ENCODE data around the gene PPRC1. TPM values are rescaled to one million over a fixed set of nuclear protein-coding genes. Genes with fewer than 3 reads are reported as not detected.

Gene PPRC1, protein sequence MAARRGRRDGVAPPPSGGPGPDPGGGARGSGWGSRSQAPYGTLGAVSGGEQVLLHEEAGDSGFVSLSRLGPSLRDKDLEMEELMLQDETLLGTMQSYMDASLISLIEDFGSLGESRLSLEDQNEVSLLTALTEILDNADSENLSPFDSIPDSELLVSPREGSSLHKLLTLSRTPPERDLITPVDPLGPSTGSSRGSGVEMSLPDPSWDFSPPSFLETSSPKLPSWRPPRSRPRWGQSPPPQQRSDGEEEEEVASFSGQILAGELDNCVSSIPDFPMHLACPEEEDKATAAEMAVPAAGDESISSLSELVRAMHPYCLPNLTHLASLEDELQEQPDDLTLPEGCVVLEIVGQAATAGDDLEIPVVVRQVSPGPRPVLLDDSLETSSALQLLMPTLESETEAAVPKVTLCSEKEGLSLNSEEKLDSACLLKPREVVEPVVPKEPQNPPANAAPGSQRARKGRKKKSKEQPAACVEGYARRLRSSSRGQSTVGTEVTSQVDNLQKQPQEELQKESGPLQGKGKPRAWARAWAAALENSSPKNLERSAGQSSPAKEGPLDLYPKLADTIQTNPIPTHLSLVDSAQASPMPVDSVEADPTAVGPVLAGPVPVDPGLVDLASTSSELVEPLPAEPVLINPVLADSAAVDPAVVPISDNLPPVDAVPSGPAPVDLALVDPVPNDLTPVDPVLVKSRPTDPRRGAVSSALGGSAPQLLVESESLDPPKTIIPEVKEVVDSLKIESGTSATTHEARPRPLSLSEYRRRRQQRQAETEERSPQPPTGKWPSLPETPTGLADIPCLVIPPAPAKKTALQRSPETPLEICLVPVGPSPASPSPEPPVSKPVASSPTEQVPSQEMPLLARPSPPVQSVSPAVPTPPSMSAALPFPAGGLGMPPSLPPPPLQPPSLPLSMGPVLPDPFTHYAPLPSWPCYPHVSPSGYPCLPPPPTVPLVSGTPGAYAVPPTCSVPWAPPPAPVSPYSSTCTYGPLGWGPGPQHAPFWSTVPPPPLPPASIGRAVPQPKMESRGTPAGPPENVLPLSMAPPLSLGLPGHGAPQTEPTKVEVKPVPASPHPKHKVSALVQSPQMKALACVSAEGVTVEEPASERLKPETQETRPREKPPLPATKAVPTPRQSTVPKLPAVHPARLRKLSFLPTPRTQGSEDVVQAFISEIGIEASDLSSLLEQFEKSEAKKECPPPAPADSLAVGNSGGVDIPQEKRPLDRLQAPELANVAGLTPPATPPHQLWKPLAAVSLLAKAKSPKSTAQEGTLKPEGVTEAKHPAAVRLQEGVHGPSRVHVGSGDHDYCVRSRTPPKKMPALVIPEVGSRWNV (N-terminal part only)
- total RNA-seq: 18.4 and 18.8 TPM in 2 replicates
- polyA plus RNA-seq (2012): 27.0 TPM

DNA sequence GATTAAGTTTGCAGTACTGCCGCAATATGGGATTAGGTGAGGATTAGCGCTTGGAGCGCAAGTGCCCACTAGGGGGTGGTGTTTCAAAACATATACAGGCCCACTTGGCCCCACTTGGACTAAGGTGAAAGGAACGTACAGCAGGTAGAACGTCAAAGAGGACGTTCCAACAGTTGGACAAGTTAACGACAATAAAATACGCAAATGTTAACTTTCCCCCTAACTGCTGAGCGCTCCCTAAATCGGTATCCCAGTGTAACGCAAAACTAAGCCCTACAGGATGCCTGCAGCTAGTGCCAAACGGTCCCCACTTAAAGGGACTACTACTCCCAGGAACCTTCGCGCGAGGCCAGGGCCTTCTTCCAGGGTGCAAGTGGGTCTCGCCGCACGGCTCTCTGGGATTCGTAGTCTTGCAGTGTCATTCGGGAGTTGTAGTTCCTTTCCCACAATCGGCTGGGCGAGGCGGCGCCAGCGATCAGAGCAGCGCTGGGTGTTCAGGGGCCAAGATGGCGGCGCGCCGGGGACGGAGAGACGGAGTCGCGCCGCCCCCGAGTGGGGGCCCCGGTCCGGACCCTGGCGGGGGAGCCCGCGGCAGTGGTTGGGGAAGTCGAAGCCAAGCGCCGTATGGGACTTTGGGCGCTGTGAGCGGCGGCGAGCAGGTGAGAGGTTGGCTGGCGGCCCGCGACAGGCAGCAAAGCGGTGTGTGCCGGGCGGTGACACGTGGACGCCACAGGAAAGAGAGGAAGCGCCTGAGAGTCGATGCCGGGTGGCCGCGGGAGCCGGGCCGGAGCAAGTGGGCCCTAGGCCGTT is at the start of gene PPRC1:
PPRC1 (plus strand) TSS at position 478 of the 810 bp plus-strand sequence; CDS start at position 507, 29 bp downstream.
- peak; percentile 99 for DNase-seq (ENCODE audit: low read depth)

DNA sequence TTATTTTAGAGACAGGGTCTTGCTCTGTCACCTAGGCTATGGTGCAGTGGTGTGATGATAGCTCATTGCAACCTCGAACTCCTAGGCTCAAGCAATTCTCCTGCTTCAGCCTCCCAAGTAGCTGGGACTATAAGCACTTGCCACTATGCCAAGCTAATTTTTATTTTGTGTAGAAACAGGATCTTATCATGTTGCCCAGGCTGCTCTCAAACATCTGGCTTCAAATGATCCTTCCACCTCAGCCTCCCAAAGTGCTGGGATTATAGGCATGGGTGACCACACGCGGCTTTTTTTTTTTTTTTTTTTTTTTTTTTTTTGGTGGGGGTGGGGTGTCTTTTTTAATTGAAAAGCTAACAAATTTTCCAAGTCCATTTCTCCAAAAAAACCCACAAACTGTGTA is 49.3 kb upstream of the PPRC1 start:
- DNase-seq (ENCODE audit: low read depth): no peak

DNA sequence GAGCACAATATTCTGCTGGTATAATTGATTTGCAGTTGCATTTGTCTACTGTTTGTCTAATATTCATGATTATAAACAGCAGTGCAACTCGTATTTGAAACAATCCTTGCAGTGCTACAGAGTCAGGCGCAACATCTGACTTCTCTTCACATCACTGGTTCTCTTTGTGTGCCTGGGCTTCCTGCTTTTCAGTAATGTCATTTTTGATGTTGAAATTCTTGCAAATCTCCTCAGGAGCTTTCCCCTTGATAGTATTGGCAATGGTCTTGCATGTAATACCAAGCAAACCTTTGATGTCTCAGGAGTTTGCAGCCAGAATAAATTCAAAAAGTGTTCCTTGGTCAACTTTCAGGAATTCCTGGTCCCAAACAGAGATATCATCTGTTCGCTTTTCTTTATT is 47.5 kb upstream of the PPRC1 start:
- DNase-seq (ENCODE audit: low read depth): no peak

DNA sequence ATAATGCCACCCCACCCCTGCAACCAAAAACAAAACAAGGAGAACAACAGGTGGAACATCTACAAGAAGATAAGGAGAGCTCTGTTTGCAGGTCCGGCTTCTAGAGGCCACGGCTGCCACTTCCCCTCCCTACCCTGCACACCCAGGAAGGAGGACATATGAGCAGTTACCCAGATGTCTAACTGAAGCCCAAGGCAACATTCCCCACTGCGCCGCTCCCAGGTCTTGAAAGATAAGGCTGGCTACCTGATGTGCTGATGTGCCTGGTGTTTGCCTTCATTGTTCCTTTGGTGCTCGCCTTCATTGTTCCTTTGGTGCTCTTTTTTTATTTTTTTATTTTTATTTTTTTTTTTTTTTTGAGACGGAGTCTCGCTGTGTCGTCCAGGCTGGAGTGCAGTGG is 46.6 kb upstream of the PPRC1 start:
- DNase-seq (ENCODE audit: low read depth): no peak

DNA sequence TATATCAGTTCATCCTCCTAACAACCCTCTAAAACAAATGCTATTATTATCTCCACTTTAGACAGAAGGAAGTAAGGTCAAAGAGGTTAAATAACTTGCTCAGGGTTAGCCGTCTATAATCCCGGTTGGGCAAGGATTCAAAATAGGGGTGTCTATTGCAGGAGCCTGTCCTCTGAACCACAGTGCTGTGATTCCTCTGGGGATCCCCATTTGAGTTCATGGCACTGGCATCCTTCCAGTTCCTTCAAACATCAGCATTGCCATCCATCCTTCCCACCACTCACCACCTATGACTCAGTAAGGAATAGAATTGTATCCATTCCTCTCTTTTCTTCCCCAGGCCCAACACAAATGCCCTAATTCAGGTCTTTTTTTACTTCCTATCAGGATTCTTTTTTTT is 42.1 kb upstream of the PPRC1 start:
- peak; percentile 41 for DNase-seq (ENCODE audit: low read depth)

DNA sequence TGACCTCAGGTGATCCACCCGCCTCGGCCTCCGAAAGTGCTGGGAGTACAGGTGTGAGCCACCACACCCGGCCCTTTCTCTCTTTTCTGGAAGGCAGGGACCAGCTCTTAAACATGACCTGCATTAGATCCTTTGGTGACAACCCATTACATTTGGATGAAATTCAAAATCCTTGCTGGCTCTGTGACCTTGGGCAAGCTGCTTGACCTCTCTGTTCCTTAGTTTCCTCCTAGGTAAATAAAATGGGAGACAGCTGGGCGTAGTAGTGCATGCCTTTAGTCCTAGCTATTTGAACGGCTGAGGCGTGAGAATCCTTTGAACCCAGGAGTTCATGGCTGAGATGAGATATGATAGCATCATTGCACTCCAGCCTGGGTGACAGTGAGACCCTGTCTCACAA is 36.4 kb upstream of the PPRC1 start:
- DNase-seq (ENCODE audit: low read depth): no peak

DNA sequence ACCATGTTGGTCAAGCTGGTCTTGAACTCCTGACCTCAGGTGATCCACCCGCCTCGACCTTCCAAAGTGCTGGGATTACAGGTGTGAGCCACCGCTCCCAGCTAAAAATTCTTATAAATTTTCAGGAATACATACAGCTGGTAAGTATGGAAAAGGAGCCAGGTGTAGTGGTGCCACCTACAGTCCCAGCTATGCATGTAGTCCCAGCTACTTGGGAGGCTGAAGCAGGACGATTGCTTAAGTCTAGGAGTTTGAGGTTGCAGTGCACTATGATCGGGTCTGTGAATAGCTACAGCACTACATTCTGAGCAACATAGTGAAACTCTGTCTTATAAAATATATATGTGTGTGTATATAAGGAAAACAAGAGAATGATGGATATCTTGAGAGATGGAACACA is 31.7 kb upstream of the PPRC1 start:
- no peak for DNase-seq (ENCODE audit: low read depth)

DNA sequence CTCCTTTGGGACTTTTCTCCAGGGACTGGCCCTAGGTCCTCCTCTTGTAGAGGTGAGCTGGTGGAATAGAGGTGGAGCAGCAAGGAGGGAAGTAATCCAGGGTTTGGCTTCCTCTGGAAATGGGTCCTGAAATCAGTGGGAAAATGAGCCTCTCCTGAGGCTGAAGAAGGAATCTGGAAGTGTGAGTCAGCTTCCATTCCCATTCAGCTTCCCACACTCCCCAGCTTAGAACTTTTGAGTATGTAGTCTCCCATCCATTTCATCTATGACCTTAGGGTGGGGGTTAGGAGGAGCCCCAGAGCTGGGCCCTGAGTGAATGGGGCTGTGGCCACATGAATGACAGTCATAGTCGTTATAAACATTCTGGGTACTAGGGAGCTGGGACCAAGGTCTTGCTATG is 30.4 kb upstream of the PPRC1 start:
- no peak for DNase-seq (ENCODE audit: low read depth)

DNA sequence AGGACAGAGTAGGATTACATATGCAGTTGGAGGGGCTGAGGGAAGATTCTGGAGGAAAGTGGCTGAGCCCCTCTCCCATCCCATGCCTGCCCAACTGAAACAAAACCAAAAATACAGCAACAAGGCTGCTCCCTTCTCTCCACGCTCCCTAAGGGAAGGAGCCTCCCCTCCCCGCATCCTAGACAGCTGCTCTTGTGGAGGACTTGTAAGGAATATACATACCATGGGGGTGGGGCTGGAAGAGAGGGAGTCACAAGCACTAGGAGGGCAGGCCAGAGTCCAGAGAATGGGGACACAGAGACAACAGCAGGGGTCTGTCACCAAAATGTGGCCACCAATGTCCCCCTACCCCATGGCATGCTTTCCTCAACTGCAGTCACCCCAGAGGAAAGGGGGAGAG is 25.8 kb upstream of the PPRC1 start:
- peak; percentile 23 for DNase-seq (ENCODE audit: low read depth)

DNA sequence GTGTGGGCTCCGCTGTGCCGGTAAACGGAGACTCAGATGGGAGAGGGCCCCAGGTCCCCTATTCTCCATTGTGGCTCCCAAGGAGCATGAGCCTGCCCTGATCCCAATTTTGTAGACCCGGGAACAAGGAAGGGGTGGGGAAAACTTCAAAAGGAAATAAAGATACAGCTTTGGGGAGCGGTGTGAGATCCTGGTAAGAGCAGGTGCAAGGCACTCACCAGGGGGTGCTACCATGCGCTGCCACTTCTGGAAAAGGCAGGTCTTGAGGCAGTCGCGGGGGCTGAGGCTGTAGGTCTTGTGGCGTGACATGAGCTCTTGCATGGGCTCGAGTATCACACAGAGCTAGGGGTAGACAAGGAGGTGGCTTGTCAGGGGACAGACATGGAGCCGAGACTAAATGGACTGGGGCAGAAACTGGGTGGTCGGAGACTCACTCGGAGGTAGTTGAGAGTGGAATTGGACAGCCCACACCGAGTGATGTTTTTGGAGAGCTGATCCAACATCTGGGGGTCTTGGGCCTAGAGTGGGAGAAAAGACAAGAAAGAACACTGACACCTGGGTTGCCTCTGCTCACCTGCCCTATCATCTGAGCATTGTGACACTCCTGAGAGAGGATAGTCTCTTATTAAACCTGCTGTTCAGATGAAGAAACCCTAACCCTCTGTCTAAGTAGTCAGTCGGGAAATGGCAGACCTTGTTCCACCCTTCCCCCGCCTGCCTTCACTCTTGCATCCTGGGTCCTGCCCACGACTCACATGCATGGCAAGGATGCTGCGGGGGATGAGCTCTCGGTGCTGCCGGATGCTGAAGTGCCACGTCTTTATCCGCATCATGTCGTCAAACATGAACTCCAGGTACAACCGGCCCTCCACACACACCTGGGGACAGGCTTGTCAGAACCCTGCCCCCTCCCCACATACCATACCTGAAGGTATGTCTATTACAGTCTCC is 23.4 kb upstream of the PPRC1 start:
- DNase-seq (ENCODE audit: low read depth): no peak

DNA sequence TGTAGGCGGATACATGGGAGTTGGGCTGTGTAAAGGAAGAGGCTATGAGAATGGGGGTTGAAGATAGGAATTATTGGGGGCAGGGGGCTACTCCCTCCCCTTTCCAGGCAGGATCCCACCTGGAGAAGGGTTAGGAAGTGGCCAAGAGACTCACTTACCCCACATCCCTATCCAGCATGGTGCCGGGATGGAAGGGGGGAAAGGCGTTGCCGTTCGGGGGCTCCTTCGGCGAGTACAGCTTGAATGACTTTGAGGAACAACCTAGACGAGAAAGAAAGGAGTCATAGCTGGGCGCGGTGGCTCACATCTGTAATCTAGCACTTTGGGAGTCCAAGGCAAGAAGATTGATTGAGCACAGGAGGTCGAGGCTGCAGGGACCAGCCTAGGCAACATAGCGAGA is 21.6 kb upstream of the PPRC1 start:
- DNase-seq (ENCODE audit: low read depth): peak; percentile 20

DNA sequence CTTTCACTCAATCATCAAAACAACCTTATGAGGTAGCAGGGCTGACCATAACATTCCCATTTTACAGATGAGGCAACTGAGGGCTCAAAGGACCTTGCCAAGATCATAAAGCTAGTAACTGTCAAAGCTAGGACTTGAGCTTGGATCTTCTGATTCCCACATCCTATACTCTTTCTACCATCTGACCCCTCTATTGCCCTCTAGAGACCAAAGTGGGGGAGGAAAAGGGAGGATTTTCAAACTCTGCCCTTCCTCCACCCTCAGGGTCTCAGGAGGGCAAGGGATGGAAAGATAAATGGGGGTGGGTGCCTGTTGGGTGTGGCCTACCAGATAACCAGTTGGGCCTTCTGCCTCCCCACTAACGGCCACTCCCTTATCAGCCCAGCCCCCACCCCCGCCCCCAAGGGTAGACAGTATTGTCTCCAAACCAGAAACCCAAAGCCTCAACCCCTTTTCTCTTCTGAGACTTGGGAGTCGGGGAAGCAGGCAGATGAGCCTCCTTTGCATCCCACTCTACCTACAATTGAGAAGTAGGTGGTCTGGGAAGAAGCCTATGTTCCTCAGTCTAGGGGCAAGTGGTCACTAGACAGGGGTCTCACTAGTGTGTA is 20.5 kb upstream of the PPRC1 start:
- DNase-seq (ENCODE audit: low read depth): peak; percentile 11

DNA sequence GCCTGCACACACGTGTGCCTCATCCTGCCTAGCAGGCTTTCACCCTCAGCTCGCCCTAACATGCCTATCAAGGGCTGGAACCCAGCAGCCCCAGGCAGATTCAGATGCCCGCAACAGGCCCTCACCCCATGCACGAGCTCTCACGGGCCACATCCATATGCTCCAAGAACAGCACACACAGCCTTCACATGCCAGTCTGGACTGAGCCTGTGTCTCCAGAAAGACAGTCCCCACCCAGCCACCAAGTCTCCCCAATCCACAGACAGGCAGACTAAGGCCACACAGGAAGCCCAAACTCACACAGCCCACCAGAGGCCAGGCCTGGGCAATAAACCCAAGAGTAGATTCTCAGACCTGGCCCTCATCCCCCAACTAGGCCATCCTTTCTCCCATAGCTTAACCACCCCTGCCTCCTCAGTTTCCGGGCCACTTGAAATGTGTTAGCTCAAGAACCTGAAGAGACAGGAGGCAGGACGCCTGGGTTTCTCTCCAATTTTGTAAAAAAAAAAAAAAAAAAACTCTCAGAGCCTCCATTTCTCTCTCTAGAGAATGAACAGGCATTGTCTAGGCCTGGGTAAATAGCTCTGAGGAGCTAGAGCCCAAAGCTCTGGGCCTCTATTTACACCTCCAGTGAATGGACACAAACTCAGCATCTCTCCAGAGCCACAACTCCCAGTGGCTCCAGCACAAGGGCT is 19.4 kb upstream of the PPRC1 start:
- DNase-seq (ENCODE audit: low read depth): peak; percentile 5

DNA sequence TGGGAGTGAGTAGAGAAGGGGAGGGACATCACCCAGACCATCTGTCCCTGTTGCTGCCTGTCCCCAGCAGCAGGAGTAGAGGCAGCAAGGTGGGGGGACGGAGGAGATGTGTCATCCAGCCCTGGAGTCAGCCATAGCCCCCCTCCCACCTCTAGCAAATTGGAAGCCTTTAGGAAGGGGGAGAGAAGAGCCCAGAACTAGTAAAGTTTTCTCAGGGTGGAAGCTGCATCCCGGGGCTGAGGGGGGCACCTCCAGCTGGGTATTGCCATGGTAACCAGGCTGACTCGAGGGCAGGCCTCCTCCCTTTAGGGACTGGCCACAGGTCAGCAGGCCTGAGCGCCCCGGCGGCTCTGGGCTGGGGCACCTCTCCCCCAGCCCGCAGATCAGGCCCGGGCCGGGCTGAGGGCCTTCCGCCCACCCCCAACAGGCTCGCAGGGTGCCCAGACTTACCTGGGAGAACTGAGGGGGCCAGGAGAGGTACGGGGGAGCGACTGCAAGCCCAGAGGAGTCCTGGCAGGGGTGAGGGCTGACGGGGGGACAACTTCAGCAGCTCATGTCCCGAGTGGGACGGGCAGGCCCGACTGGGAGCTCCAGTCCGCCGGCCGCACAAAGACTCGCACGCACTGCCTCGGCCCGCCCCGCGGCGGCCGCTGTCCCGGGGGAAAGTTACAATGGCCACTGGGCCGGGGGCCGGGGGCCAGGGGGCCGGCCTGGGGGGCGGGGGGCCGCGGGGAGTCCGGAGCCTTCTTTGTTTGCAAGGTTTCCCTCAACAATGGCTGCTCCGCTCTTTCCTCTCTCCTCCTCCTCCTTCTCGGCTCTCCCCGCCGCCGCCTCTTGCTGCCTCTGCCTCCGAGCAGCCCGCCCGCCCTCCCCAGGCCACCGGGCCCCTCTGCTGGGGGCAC is 18.6 kb upstream of the PPRC1 start:
- DNase-seq (ENCODE audit: low read depth): peak; percentile 74

DNA sequence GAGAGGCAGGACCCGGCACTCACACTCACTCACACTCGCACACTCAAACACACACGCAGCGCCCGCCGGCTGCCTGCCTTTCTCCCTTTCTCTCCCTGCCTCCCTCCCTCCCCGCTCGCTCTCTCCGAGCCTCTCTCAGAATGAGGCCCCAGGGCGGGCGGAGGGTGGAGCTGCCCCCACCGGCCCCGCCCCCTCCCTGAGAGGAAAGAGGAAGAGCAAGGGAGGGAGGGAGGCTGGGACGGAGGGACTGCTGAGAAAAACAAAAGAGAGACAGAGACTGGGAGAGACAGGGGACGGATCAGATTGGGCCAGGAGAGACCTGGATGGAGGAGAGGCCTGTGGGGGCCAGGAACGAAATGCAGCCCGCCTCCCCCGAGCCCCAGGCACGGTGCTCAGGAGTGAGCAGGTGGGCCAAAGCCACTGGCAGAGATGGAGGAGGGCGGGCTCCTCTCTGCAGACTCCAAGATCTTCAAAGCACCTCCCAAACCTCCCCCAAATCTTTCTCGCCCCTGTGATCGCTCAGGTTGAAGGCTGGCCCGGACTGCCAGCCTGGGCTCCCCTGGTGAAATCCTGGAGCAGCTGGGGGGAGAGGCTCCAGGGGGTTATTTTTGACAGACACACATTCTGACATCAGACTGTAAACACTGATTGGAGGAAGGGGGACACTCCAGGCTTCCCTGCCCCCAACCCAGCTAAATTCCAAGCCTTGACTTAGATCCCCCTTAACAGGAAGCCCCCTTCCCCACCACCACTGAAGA is 17.8 kb upstream of the PPRC1 start:
- peak; percentile 91 for DNase-seq (ENCODE audit: low read depth)

DNA sequence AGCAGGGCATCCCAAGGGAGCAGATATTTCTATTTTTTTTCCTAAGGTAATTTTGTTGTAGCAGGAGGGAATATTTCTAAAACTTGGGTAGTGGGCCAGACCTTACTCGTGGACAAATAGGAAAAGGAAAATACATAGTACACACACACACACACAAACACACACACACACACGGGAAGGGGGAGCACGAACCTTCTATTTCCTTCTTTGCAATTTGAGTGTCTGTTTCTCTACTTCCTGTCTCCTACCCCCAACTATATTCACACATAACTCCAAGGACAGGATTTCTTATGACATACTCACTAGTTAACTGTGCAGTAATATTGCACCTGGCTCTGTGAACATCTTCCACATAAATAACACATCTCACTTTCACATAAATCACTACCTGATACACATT is 17.1 kb upstream of the PPRC1 start:
- no peak for DNase-seq (ENCODE audit: low read depth)
